Keratinocyte (primary cell): ENCODE results near the gene MRPL10. TPM values are rescaled to one million over a fixed set of nuclear protein-coding genes. Genes with fewer than 3 reads are reported as not detected.

ENCODE experiments used
- DNase-seq: peaks from one replicate; pipeline ENCODE4 v3.0.0-alpha.2; 2011; ENCODE audit warnings: low read depth, missing footprints, low spot score
- FAIRE-seq: peaks from 2 replicates; lab custom pipeline; 2011; peaks lifted over from hg19 to GRCh38; lab: Jason Lieb, UNC
- H2AFZ ChIP-seq: 2 replicates; pipeline ENCODE4 v1.6.0; 2012; ENCODE audit warnings: low read length, control low read depth, inconsistent platforms; ENCODE audit not compliant: control insufficient read depth
- H3K27ac ChIP-seq: 2 replicates; pipeline ENCODE4 v1.5.1; 2011; ENCODE audit warnings: low read length; ENCODE audit not compliant: control insufficient read depth, insufficient read depth
- H3K27me3 ChIP-seq: 3 replicates; pipeline ENCODE4 v1.6.0; 2011; ENCODE audit warnings: low read length; ENCODE audit not compliant: control insufficient read depth, insufficient read depth; ENCODE audit errors: extremely low read depth
- H3K36me3 ChIP-seq, 2 experiments: 2 replicates in 1 of 2; 3 replicates in 1 of 2; pipeline ENCODE4 v1.5.1; 2011; ENCODE audit warnings: low read length in 2 of 2, mild to moderate bottlenecking in 1 of 2; ENCODE audit not compliant: control insufficient read depth in 2 of 2, insufficient read depth in 2 of 2; ENCODE audit errors: extremely low read depth in 1 of 2
- H3K4me1 ChIP-seq: 3 replicates; pipeline ENCODE4 v1.5.1; 2011; ENCODE audit warnings: low read length; ENCODE audit not compliant: control insufficient read depth, insufficient read depth; ENCODE audit errors: extremely low read depth
- H3K4me2 ChIP-seq: 3 replicates; pipeline ENCODE4 v1.6.0; 2011; ENCODE audit warnings: low read depth, low read length; ENCODE audit not compliant: control insufficient read depth, insufficient read depth; ENCODE audit errors: extremely low read depth
- H3K4me3 ChIP-seq, 3 experiments: fragments of 200-600 bp in 1 of 3; sonication (generic) in 1 of 3; 2 replicates in 2 of 3; 3 replicates in 1 of 3; pipeline ENCODE4 v1.5.1; 2011 to 2016; ENCODE audit warnings: low read length in 3 of 3, mild to moderate bottlenecking in 3 of 3, control low read depth in 2 of 3, inconsistent platforms in 1 of 3, low read depth in 1 of 3, mixed read lengths in 1 of 3, mixed run types in 1 of 3, moderate library complexity in 1 of 3; ENCODE audit not compliant: control insufficient read depth in 2 of 3, insufficient read depth in 2 of 3; ENCODE audit errors: extremely low read depth in 1 of 3
- H3K79me2 ChIP-seq: 2 replicates; pipeline ENCODE4 v1.6.0; 2012; ENCODE audit warnings: low read length; ENCODE audit not compliant: control insufficient read depth, insufficient read depth
- H3K9ac ChIP-seq: 3 replicates; pipeline ENCODE4 v1.6.0; 2011; ENCODE audit warnings: low read length; ENCODE audit not compliant: control insufficient read depth, insufficient read depth; ENCODE audit errors: extremely low read depth
- H3K9me1 ChIP-seq: 3 replicates; pipeline ENCODE4 v1.6.0; 2011; ENCODE audit warnings: low read length; ENCODE audit not compliant: control insufficient read depth, insufficient read depth; ENCODE audit errors: extremely low read depth
- H3K9me3 ChIP-seq: 2 replicates; pipeline ENCODE4 v1.5.1; 2012; ENCODE audit warnings: low read depth, low read length; ENCODE audit not compliant: control insufficient read depth
- H4K20me1 ChIP-seq: 3 replicates; pipeline ENCODE4 v1.6.0; 2011; ENCODE audit warnings: low read length; ENCODE audit not compliant: control insufficient read depth, insufficient read depth; ENCODE audit errors: extremely low read depth
- EZH2 ChIP-seq: IDR thresholded peaks from one replicate; pipeline ENCODE4 v1.6.1; 2012; ENCODE audit warnings: inconsistent platforms, mild to moderate bottlenecking, low read length, moderate library complexity
- dilution Hi-C: fragments of 300-500 bp; cut with MboI; formaldehyde crosslinking; loops from one replicate; pipeline ENCODE4 v1.7.0; 2020; ENCODE audit warnings: low sequenced_read_pairs; ENCODE audit not compliant: extremely low pct_ligation_motif_present
- polyA plus RNA-seq, 5 experiments: library from polyadenylated mRNA; depleted of rRNA in 3 of 5; stranded (reverse) in 3 of 5; stranded (forward) in 1 of 5; unstranded in 1 of 5; fragments of >200 nt; gene quantifications; 1 replicate in 1 of 5; 2 replicates in 3 of 5; 3 replicates in 1 of 5; pipeline versions ENCODE4 v1.2.1 to v1.2.3, GENCODE V29; 2011 to 2012; ENCODE audit warnings: missing spikeins in 2 of 5, low read depth in 1 of 5, low replicate concordance in 1 of 5
- TF ChIP-seq, protein P1 (sequence below), 3 experiments: IDR thresholded peaks in 1 of 3; conservative IDR thresholded peaks in 1 of 3; optimal IDR thresholded peaks in 1 of 3; 2 replicates in 2 of 3; 3 replicates in 1 of 3; pipeline versions ENCODE3 to v1.5.1; 2011; ENCODE audit warnings: low read length in 3 of 3, mild to moderate bottlenecking in 3 of 3, moderate library complexity in 2 of 3, control low read depth in 1 of 3, inconsistent platforms in 1 of 3; ENCODE audit not compliant: insufficient read depth in 2 of 3; ENCODE audit errors: extremely low read depth in 1 of 3

The MRPL10 gene
- polyA plus RNA-seq, 1 donor (not counting 4 experiments of a cell fraction or from before 2014, with no cell fraction given): 42.4 TPM

DNA sequence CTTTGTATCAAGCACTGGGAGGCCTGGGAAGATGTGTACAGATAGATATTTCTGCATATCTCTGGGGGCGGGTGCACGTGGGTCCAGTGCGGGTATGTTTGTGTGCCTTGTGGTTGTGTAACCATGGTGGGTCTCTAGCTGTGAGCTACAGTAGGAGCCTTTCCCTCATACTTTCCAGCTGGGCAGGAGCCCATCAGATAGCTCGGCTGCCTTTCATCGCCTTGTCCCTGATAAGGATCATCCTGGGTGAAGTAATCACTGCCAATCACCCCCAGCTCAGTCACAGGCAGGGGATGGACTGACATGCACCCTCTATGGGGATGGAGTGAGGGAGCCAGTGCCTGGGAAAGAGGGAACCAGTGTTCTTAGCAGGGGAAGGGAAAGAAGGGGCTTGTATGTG, 12.9 kb upstream of the MRPL10 start:
- DNase-seq (no peak), FAIRE-seq (no peak)
- Histone ChIP-seq H3K27ac (no peak overlapping the region), H3K9ac (no peak overlapping the region), H3K79me2 (peaks cover 7% of the 10 kb centered on the region), H4K20me1 (no peaks in the 10 kb centered on the region), H3K9me3 (no peaks in the 10 kb centered on the region), H3K9me1 (no peaks in the 10 kb centered on the region), H3K4me3 (no peak overlapping the region), H3K36me3 (peaks cover 0 to 5% of the 10 kb centered on the region in 2 experiments), H2AFZ (no peak overlapping the region), H3K4me1 (peaks cover 34% of the 10 kb centered on the region), H3K27me3 (no peaks in the 10 kb centered on the region), H3K4me2 (no peak overlapping the region)
- TF ChIP-seq, protein P1, sequence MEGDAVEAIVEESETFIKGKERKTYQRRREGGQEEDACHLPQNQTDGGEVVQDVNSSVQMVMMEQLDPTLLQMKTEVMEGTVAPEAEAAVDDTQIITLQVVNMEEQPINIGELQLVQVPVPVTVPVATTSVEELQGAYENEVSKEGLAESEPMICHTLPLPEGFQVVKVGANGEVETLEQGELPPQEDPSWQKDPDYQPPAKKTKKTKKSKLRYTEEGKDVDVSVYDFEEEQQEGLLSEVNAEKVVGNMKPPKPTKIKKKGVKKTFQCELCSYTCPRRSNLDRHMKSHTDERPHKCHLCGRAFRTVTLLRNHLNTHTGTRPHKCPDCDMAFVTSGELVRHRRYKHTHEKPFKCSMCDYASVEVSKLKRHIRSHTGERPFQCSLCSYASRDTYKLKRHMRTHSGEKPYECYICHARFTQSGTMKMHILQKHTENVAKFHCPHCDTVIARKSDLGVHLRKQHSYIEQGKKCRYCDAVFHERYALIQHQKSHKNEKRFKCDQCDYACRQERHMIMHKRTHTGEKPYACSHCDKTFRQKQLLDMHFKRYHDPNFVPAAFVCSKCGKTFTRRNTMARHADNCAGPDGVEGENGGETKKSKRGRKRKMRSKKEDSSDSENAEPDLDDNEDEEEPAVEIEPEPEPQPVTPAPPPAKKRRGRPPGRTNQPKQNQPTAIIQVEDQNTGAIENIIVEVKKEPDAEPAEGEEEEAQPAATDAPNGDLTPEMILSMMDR (optimal IDR thresholded peaks at IDR 0.05 in 1 of 3, IDR thresholded peaks at IDR 0.05 in 1 of 3, conservative IDR thresholded peaks at IDR 0.05 in 1 of 3; ENCODE audit: extremely low read depth in 1 of 3, insufficient read depth in 2 of 3, low read length in 3 of 3): no peak
- dilution Hi-C loops: no loop called here

DNA sequence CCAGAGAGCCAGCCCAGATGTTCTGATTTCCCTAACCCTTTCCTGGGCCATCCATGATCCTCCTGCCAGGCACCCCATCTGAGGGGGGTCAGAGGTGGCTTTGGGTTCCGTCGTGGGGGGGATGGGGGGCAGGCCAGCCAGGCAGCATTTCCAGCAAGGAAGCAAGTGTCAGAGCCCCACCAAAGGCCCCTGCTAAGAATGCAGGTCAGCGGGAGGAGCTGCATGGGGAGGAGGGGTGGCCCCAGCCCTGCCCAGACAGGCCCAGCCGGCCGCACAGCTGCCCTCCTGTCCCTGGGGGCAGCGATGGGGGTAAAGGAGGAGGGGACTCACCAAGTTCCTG, 12.0 kb upstream of the MRPL10 start:
- DNase-seq (no peak), FAIRE-seq (no peak)
- H3K36me3 ChIP-seq: peaks cover 0 to 10% of the 10 kb centered on the region in 2 experiments
- peaks cover 34% of the 10 kb centered on the region for H3K4me1 ChIP-seq
- H3K79me2 ChIP-seq: peaks cover 5% of the 10 kb centered on the region
- no peaks in the 10 kb centered on the region for H3K9me1 ChIP-seq
- dilution Hi-C loops: no loop called here
- no peak overlapping the region for H3K4me2 ChIP-seq
- H3K27ac ChIP-seq: no peak overlapping the region
- H3K27me3 ChIP-seq: no peaks in the 10 kb centered on the region
- H3K9me3 ChIP-seq: no peaks in the 10 kb centered on the region
- no peak overlapping the region for H3K4me3 ChIP-seq
- H4K20me1 ChIP-seq: no peaks in the 10 kb centered on the region
- no peak for TF ChIP-seq EZH2
- H2AFZ ChIP-seq: no peak overlapping the region
- H3K9ac ChIP-seq: no peak overlapping the region
